GM23338 (cell line): Measurements from ENCODE around the gene ZNF804B. TPM values are rescaled to one million over a fixed set of nuclear protein-coding genes. Genes with fewer than 3 reads are reported as not detected.

Experiments used
- ATAC-seq: fragments of 200-7000 bp; cut with Tn5 transposase; 3 replicates; pipeline ENCODE4 v1.9.1; 2020
- DNase-seq: peaks from one replicate; pipeline ENCODE4 v3.0.0-alpha.2; 2015; ENCODE audit warnings: low spot score
- H2AFZ ChIP-seq: fragments of 200-600 bp; sonication (generic); 2 replicates; pipeline ENCODE4 v1.8.0; 2016; ENCODE audit warnings: antibody characterized with exemption, mild to moderate bottlenecking, moderate library complexity
- H3F3A ChIP-seq: fragments of 200-600 bp; sonication (generic); replicated peaks from 2 replicates; pipeline ENCODE4 v1.8.0; 2017; ENCODE audit warnings: antibody characterized with exemption, mixed run types, low read depth
- H3K27ac ChIP-seq: fragments of 200-600 bp; sonication (generic); 2 replicates; pipeline ENCODE4 v1.6.1; 2016; ENCODE audit warnings: low read depth
- H3K27me3 ChIP-seq: fragments of 200-600 bp; sonication (generic); 2 replicates; pipeline ENCODE4 v1.8.0; 2016; ENCODE audit warnings: mild to moderate bottlenecking, mixed run types, moderate library complexity; ENCODE audit not compliant: insufficient read depth
- H3K36me3 ChIP-seq: fragments of 200-600 bp; sonication (generic); 2 replicates; pipeline ENCODE4 v1.8.0; 2016; ENCODE audit warnings: mild to moderate bottlenecking; ENCODE audit not compliant: insufficient read depth
- H3K4me1 ChIP-seq: fragments of 200-600 bp; sonication (generic); 2 replicates; pipeline ENCODE4 v1.8.0; 2016; ENCODE audit warnings: mild to moderate bottlenecking, moderate library complexity; ENCODE audit not compliant: insufficient read depth
- H3K4me2 ChIP-seq: fragments of 200-600 bp; sonication (generic); 2 replicates; pipeline ENCODE4 v1.7.1; 2017; ENCODE audit warnings: mixed run types
- H3K4me3 ChIP-seq: fragments of 200-600 bp; sonication (generic); 2 replicates; pipeline ENCODE4 v1.6.1; 2016; ENCODE audit warnings: mixed run types
- H3K79me2 ChIP-seq: fragments of 200-600 bp; sonication (generic); replicated peaks from 2 replicates; pipeline ENCODE4 v1.8.0; 2017; ENCODE audit warnings: mild to moderate bottlenecking; ENCODE audit not compliant: insufficient read depth
- H3K9me2 ChIP-seq: fragments of 200-600 bp; sonication (generic); 2 replicates; pipeline ENCODE4 v1.8.0; 2017; ENCODE audit not compliant: insufficient read depth
- H4K20me1 ChIP-seq: fragments of 200-600 bp; sonication (generic); replicated peaks from 2 replicates; pipeline ENCODE4 v1.8.0; 2017; ENCODE audit warnings: mild to moderate bottlenecking; ENCODE audit not compliant: insufficient read depth
- H3K27ac Mint-ChIP-seq: 2 replicates; pipeline ENCODE4 v1.8.0; 2020; ENCODE audit warnings: inconsistent platforms, mild to moderate bottlenecking, moderate library complexity, mixed read lengths
- H3K27me3 Mint-ChIP-seq: 3 replicates; pipeline ENCODE4 v1.8.0; 2022; ENCODE audit warnings: low read depth, mild to moderate bottlenecking, moderate library complexity, mixed read lengths, inconsistent platforms; ENCODE audit not compliant: insufficient read depth, poor library complexity
- H3K36me3 Mint-ChIP-seq: 3 replicates; pipeline ENCODE4 v1.8.0; 2021; ENCODE audit warnings: low read depth, mild to moderate bottlenecking, inconsistent platforms, moderate library complexity, mixed read lengths
- H3K4me1 Mint-ChIP-seq: 3 replicates; pipeline ENCODE4 v1.8.0; 2020; ENCODE audit warnings: mild to moderate bottlenecking, inconsistent platforms, mixed read lengths
- H3K4me3 Mint-ChIP-seq: 3 replicates; pipeline ENCODE4 v1.8.0; 2021; ENCODE audit warnings: moderate library complexity, mild to moderate bottlenecking, inconsistent platforms, mixed read lengths
- H3K9me3 Mint-ChIP-seq: 3 replicates; pipeline ENCODE4 v1.8.0; 2020; ENCODE audit warnings: moderate library complexity, mild to moderate bottlenecking, inconsistent platforms, mixed read lengths
- CREB1 ChIP-seq: fragments of 250-450 bp; sonication (Bioruptor Pico); IDR thresholded peaks from 2 replicates; pipeline ENCODE4 v1.5.0; 2020; ENCODE audit warnings: low read depth, mild to moderate bottlenecking, moderate library complexity
- EZH2 ChIP-seq: fragments of 200-600 bp; sonication (generic); IDR thresholded peaks from one replicate; pipeline ENCODE4 v1.8.0; 2017; ENCODE audit warnings: antibody characterized with exemption, mild to moderate bottlenecking, low read depth; ENCODE audit not compliant: unreplicated experiment
- EZH2phosphoT487 ChIP-seq: fragments of 200-600 bp; sonication (generic); IDR thresholded peaks from one replicate; pipeline ENCODE4 v1.8.1; 2018; ENCODE audit warnings: antibody characterized with exemption; ENCODE audit not compliant: unreplicated experiment
- JUNB ChIP-seq: IDR thresholded peaks from one replicate; pipeline ENCODE4 v1.6.1; 2016; ENCODE audit warnings: antibody characterized with exemption; ENCODE audit not compliant: unreplicated experiment
- NANOG ChIP-seq: IDR thresholded peaks from 2 replicates; pipeline ENCODE4 v1.6.1; 2016; ENCODE audit warnings: antibody characterized with exemption, borderline replicate concordance
- POLR2AphosphoS5 ChIP-seq: IDR thresholded peaks from 2 replicates; pipeline ENCODE4 v1.6.1; 2016; ENCODE audit warnings: antibody characterized with exemption, low read depth
- STAT1 ChIP-seq: IDR thresholded peaks from one replicate; pipeline ENCODE4 v1.6.1; 2016; ENCODE audit warnings: antibody characterized with exemption; ENCODE audit not compliant: unreplicated experiment
- ZNF114 ChIP-seq: fragments of 250-450 bp; sonication (Bioruptor Pico); IDR thresholded peaks from 2 replicates; pipeline ENCODE4 v1.5.0; 2020; ENCODE audit warnings: mild to moderate bottlenecking, moderate library complexity
- ZNF331 ChIP-seq: fragments of 250-450 bp; sonication (Bioruptor Pico); IDR thresholded peaks from 2 replicates; pipeline ENCODE4 v1.5.0; 2020; ENCODE audit warnings: low read depth, mild to moderate bottlenecking, moderate library complexity
- polyA plus RNA-seq: library from polyadenylated mRNA; unstranded; fragments of >200 nt; fragmentation: Nextera tagmentation; extraction: Ambion mirVana; gene quantifications from 2 replicates; pipeline ENCODE4 v1.2.1, GENCODE V29; 2016
- total RNA-seq: library from RNA; depleted of rRNA; stranded (reverse); fragments of >200 nt; shearing (Covaris generic); gene quantifications from 2 replicates; pipeline ENCODE4 v1.2.3, GENCODE V29; 2014
- TF ChIP-seq, protein P1 (sequence below): IDR thresholded peaks from 2 replicates; pipeline ENCODE4 v1.6.1; 2016; ENCODE audit warnings: antibody characterized with exemption
- TF ChIP-seq, protein P2 (sequence below): fragments of 250-450 bp; sonication (Bioruptor Pico); IDR thresholded peaks from 2 replicates; pipeline ENCODE4 v1.5.0; 2020; ENCODE audit warnings: mild to moderate bottlenecking, moderate library complexity
- TF ChIP-seq, protein P3 (sequence below): IDR thresholded peaks from one replicate; pipeline ENCODE4 v1.6.1; 2018; ENCODE audit warnings: antibody characterized with exemption; ENCODE audit not compliant: unreplicated experiment
- TF ChIP-seq, protein P4 (sequence below), 2 experiments: fragments of 200-600 bp in 1 of 2; sonication (generic) in 1 of 2; conservative IDR thresholded peaks; 2 replicates each; pipeline versions ENCODE4 v1.5.1 to v1.6.1; 2016 to 2017; ENCODE audit warnings: antibody characterized with exemption in 2 of 2, low read depth in 2 of 2, mild to moderate bottlenecking in 2 of 2, moderate library complexity in 1 of 2

ZNF804B gene
- total and polyA plus RNA-seq, 2 experiments from 2014 or later: not detected

DNA sequence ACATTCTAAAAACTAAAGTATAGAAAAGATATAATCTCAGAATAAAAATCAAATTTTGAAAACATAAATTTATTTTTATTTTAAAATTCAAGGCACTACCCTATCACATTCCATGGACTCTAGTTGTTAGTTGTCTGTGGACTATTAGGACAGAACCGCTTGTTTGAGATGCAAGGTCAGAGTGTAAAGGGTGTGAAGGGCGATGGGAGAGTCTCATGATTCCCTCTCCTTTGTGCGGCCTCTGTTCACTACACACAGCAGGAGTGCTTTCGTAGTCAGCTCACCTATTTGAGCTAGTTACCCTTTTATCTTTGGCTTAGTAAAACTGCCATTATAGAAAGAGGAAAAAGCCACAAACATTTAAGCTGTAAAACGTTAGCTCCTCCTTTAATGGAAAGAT, 225.8 kb downstream of the ZNF804B start:
- no peaks in the 10 kb centered on the region for H3K27me3 ChIP-seq
- no peak overlapping the region for H2AFZ ChIP-seq
- DNase-seq (peak; percentile 19), ATAC-seq (peak; percentile 71)
- H3K4me1 ChIP-seq: no peaks in the 10 kb centered on the region; the same call in 1 of the 2 replicates
- H3K4me3 ChIP-seq: no peak overlapping the region
- no peaks in the 10 kb centered on the region for H3K36me3 Mint-ChIP-seq
- no peaks in the 10 kb centered on the region for H3K79me2 ChIP-seq
- H3K27ac ChIP-seq: no peak overlapping the region
- no peaks in the 10 kb centered on the region for H3F3A ChIP-seq
- H4K20me1 ChIP-seq: no peaks in the 10 kb centered on the region
- H3K4me1 Mint-ChIP-seq: peaks cover 7% of the 10 kb centered on the region; the same call in 2 of the 3 replicates
- H3K4me3 Mint-ChIP-seq: no peak overlapping the region
- no peak overlapping the region for H3K4me2 ChIP-seq
- no peaks in the 10 kb centered on the region for H3K27me3 Mint-ChIP-seq
- H3K27ac Mint-ChIP-seq: no peak overlapping the region
- no peaks in the 10 kb centered on the region for H3K9me2 ChIP-seq
- no peaks in the 10 kb centered on the region for H3K36me3 ChIP-seq
- H3K9me3 Mint-ChIP-seq: no peaks in the 10 kb centered on the region; the same call in 1 of the 3 replicates
- no peak for TF ChIP-seq EZH2phosphoT487
- no peak for TF ChIP-seq STAT1
- TF ChIP-seq, protein P1, sequence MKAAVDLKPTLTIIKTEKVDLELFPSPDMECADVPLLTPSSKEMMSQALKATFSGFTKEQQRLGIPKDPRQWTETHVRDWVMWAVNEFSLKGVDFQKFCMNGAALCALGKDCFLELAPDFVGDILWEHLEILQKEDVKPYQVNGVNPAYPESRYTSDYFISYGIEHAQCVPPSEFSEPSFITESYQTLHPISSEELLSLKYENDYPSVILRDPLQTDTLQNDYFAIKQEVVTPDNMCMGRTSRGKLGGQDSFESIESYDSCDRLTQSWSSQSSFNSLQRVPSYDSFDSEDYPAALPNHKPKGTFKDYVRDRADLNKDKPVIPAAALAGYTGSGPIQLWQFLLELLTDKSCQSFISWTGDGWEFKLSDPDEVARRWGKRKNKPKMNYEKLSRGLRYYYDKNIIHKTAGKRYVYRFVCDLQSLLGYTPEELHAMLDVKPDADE: no peak
- TF ChIP-seq, protein P2, sequence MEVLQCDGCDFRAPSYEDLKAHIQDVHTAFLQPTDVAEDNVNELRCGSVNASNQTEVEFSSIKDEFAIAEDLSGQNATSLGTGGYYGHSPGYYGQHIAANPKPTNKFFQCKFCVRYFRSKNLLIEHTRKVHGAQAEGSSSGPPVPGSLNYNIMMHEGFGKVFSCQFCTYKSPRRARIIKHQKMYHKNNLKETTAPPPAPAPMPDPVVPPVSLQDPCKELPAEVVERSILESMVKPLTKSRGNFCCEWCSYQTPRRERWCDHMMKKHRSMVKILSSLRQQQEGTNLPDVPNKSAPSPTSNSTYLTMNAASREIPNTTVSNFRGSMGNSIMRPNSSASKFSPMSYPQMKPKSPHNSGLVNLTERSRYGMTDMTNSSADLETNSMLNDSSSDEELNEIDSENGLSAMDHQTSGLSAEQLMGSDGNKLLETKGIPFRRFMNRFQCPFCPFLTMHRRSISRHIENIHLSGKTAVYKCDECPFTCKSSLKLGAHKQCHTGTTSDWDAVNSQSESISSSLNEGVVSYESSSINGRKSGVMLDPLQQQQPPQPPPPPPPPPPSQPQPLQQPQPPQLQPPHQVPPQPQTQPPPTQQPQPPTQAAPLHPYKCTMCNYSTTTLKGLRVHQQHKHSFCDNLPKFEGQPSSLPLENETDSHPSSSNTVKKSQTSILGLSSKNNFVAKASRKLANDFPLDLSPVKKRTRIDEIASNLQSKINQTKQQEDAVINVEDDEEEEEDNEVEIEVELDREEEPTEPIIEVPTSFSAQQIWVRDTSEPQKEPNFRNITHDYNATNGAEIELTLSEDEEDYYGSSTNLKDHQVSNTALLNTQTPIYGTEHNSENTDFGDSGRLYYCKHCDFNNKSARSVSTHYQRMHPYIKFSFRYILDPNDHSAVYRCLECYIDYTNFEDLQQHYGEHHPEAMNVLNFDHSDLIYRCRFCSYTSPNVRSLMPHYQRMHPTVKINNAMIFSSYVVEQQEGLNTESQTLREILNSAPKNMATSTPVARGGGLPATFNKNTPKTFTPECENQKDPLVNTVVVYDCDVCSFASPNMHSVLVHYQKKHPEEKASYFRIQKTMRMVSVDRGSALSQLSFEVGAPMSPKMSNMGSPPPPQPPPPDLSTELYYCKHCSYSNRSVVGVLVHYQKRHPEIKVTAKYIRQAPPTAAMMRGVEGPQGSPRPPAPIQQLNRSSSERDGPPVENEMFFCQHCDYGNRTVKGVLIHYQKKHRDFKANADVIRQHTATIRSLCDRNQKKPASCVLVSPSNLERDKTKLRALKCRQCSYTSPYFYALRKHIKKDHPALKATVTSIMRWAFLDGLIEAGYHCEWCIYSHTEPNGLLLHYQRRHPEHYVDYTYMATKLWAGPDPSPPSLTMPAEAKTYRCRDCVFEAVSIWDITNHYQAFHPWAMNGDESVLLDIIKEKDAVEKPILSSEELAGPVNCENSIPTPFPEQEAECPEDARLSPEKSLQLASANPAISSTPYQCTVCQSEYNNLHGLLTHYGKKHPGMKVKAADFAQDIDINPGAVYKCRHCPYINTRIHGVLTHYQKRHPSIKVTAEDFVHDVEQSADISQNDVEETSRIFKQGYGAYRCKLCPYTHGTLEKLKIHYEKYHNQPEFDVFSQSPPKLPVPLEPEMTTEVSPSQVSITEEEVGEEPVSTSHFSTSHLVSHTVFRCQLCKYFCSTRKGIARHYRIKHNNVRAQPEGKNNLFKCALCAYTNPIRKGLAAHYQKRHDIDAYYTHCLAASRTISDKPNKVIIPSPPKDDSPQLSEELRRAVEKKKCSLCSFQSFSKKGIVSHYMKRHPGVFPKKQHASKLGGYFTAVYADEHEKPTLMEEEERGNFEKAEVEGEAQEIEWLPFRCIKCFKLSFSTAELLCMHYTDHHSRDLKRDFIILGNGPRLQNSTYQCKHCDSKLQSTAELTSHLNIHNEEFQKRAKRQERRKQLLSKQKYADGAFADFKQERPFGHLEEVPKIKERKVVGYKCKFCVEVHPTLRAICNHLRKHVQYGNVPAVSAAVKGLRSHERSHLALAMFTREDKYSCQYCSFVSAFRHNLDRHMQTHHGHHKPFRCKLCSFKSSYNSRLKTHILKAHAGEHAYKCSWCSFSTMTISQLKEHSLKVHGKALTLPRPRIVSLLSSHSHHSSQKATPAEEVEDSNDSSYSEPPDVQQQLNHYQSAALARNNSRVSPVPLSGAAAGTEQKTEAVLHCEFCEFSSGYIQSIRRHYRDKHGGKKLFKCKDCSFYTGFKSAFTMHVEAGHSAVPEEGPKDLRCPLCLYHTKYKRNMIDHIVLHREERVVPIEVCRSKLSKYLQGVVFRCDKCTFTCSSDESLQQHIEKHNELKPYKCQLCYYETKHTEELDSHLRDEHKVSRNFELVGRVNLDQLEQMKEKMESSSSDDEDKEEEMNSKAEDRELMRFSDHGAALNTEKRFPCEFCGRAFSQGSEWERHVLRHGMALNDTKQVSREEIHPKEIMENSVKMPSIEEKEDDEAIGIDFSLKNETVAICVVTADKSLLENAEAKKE (CRISPR knock-in tag): no peak
- TF ChIP-seq ZNF114 (CRISPR knock-in tag): no peak
- no peak for TF ChIP-seq ZNF331
- TF ChIP-seq POLR2AphosphoS5: no peak
- TF ChIP-seq, protein P3, sequence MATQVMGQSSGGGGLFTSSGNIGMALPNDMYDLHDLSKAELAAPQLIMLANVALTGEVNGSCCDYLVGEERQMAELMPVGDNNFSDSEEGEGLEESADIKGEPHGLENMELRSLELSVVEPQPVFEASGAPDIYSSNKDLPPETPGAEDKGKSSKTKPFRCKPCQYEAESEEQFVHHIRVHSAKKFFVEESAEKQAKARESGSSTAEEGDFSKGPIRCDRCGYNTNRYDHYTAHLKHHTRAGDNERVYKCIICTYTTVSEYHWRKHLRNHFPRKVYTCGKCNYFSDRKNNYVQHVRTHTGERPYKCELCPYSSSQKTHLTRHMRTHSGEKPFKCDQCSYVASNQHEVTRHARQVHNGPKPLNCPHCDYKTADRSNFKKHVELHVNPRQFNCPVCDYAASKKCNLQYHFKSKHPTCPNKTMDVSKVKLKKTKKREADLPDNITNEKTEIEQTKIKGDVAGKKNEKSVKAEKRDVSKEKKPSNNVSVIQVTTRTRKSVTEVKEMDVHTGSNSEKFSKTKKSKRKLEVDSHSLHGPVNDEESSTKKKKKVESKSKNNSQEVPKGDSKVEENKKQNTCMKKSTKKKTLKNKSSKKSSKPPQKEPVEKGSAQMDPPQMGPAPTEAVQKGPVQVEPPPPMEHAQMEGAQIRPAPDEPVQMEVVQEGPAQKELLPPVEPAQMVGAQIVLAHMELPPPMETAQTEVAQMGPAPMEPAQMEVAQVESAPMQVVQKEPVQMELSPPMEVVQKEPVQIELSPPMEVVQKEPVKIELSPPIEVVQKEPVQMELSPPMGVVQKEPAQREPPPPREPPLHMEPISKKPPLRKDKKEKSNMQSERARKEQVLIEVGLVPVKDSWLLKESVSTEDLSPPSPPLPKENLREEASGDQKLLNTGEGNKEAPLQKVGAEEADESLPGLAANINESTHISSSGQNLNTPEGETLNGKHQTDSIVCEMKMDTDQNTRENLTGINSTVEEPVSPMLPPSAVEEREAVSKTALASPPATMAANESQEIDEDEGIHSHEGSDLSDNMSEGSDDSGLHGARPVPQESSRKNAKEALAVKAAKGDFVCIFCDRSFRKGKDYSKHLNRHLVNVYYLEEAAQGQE: no peak
- TF ChIP-seq, protein P4, sequence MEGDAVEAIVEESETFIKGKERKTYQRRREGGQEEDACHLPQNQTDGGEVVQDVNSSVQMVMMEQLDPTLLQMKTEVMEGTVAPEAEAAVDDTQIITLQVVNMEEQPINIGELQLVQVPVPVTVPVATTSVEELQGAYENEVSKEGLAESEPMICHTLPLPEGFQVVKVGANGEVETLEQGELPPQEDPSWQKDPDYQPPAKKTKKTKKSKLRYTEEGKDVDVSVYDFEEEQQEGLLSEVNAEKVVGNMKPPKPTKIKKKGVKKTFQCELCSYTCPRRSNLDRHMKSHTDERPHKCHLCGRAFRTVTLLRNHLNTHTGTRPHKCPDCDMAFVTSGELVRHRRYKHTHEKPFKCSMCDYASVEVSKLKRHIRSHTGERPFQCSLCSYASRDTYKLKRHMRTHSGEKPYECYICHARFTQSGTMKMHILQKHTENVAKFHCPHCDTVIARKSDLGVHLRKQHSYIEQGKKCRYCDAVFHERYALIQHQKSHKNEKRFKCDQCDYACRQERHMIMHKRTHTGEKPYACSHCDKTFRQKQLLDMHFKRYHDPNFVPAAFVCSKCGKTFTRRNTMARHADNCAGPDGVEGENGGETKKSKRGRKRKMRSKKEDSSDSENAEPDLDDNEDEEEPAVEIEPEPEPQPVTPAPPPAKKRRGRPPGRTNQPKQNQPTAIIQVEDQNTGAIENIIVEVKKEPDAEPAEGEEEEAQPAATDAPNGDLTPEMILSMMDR (conservative IDR thresholded peaks at IDR 0.05; ENCODE audit: low read depth in 2 of 2): no peak
- TF ChIP-seq NANOG: no peak
- TF ChIP-seq JUNB: no peak
- TF ChIP-seq CREB1 (CRISPR knock-in tag): no peak
- no peak for TF ChIP-seq EZH2
